ENCODE measurements around the gene PIK3R3.

PIK3R3 gene

DNA sequence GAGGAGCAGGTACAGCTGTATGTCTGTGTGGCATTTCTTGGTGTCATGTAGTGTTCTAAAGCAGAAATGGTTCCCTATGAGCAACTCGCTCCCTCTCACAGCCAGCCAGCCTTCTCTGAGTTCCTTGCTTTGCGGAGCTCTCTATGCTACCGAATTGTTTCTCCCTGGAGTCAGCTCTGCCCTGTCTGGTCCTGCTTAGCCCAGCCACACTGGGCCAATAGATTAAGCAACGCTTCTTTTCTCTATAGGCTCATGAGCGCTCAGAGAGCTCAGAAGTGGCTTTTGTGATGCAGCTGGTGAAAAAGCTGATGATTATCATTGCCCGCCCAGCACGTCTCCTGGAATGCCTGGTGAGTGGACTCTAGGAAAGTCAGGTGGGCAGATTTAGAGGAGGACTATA, 113.1 kb downstream of the PIK3R3 start:
- DNase-seq, result no peak

DNA sequence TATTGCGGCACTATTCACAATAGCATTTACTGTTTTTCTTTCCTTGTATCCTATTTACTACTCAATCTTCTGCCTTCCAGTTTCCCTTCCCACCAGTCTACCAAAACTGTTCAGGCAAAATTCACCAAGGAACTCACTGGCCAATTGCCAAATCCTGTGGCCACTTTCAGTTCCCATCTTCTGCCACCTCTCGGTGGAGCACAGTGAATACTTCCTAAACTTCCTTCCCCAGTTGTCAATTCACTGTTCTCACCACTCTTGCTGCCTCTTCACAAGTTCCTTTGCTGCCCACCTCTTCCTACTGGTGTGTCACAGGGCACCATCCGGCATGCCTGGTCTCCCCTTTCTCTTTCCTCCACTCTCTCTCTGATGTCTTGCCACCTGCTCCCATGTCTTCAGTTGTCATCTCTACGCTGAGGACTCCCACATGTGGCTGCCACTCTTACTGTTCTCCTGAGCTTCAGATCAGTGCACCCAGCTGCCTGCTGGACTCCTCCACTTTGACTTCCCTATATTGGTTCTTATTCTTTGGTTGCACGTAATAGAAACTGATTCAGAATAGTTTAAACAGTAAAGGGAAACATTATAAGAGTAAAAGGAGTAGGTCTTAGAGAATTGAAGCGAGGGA, 114.4 kb downstream of the PIK3R3 start:
- no peak for DNase-seq

DNA sequence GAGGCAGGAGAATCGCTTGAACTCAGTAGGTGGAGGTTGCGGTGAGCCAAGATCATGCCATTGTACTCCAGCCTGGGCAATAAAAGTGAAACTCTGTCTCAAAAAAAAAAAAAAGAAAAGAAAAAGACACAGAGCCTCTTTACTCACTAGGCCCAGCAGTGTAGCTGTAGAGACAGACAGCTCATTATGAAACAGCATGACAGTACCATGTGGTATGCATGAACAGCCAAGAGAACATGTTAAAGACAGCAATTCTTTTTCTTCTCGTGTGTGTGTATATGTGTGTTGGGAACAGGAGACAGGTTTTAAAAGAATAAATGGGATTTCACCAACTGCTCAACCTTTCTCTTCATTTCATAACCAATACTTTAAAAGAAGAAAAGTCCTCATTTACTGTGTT, 118.8 kb downstream of the PIK3R3 start:
- no peak for DNase-seq

DNA sequence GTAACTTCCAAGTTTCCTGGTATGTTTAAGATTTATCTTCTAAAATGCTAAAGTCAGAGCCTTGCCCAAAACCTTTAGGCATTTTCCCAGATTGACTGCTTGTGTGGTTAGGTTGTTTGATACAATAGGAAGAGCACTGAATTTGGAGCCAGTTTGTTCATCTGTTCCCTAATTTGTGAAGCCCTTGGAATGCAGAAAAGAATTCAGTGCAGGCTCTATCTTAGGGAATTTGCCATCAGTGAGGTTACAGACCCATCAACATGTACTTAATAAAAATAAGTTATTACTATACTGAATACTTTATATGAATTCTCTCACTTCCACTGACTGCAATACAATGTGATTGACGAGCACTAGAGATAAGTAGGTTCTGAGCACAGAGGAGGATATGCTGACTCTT, 120.2 kb downstream of the PIK3R3 start:
- no peak for DNase-seq

DNA sequence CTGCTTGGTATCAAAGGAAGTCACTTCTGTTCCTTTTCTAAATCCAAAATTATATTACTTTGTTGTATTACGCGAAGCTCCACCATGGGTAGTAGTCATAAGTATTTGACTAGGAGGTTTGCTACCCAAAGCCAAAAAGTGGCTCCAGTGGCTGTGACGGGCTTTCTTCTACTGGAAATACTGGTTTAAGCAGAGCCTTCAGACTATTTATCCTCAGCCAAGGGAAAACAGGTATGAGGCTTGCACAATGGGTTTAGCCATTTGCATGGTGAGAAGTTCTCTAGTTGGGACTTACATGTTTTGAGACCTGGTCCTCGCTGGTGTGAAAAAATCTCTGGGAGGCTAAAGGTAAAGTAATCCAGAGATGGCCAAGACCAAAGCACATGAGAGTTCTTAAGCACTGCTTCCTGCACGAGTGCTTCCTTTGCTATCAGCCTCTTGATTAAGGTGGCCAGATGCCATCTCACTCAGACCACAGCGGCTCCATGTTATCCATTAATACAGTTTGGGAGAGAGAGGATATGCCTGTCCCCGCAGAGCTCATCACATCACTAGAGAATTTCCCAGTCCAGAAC, 121.2 kb downstream of the PIK3R3 start:
- no peak for DNase-seq

DNA sequence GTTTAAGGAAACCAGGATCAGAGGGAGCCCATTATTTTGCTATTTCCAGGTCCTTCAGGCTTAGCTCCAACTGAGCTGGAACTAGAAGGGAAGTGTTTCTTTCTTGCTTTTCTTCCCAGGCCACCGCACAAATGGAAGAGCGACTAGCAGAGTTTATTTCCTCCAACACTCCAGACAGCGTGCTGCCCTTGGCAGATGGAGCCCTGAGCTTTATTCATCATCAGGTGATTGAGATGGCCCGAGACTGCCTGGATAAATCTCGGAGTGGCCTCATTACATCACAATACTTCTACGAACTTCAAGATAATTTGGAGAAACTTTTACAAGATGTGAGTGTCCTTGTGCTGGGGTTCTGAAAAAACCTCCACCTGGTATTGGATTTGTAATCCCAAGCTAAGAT, 121.8 kb downstream of the PIK3R3 start:
- no peak for DNase-seq

DNA sequence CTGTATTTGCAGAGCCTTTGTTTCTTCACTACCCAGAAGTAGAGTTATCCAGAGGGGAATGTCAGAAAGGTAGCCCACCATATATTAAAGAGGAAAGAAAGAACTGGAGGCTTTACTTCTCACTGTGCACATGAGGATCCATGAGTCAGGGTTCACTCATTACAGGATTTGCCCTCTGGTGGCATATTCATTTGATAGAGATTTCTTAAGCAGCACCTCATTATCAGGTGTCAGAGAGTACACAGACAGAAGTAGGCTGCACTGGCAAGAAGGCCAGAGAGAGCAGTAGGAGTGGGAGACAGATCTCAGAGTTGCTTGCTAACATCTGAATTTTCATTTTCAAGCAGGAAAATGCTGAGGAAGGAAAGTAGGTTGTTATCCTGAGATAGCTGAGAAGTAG, 123.8 kb downstream of the PIK3R3 start:
- no peak for DNase-seq

DNA sequence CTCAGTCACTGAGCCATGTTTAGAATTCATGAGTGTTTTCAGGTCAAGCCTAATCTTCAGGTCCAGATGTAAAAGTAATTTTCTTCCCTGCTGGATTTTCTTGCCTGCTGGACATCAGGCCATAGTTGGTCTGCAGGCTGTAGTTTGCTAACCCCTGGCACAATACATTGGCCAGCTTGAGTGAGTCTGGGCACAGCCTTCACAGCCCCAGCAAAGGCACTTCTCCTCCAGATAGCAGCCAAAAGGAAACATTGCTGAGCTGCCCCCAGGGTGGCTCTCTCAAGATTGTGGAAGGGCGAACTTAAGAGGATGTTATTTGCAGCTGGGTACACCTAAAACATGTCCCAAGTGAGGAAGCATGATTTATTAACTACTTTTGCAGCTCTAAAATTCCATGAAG, 126.8 kb downstream of the PIK3R3 start:
- no peak for DNase-seq

DNA sequence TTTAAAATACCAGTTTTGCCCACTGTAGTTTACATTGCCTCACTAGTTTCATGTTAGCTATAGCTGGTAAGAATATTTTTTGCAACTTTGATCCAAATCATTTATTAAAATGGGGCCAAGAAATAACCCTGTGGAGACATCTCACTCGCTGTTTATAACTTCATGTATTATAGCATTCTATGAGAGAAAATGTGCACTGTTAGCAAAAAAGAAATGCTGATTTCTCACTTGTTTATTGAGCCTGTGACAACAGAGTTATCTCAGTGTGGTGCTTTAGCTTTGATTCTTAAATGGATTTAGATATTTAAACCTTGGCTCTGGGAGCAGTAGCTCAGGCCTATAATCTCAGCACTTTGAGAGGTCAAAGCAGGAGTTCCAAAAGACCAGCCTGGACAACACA, 127.9 kb downstream of the PIK3R3 start:
- no peak for DNase-seq

DNA sequence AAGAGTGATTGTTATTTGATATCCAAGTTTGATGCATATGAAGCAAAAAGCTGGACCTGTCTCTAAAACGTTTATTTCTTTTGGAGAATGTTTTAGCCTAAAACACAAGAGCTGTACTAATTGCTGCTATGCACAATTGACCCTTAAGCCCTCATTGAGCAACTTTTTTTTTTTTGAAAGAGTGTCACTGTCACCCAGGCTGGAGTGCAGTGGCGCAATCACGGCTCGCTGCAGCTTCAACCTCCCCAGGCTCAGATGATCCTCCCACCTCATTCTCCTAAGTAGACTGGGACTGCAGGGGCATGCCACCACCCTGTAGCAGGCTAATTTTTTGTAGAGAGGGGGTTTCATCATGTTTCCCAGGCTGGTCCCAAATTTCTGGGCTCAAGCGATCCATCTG, 129.1 kb downstream of the PIK3R3 start:
- no peak for DNase-seq

DNA sequence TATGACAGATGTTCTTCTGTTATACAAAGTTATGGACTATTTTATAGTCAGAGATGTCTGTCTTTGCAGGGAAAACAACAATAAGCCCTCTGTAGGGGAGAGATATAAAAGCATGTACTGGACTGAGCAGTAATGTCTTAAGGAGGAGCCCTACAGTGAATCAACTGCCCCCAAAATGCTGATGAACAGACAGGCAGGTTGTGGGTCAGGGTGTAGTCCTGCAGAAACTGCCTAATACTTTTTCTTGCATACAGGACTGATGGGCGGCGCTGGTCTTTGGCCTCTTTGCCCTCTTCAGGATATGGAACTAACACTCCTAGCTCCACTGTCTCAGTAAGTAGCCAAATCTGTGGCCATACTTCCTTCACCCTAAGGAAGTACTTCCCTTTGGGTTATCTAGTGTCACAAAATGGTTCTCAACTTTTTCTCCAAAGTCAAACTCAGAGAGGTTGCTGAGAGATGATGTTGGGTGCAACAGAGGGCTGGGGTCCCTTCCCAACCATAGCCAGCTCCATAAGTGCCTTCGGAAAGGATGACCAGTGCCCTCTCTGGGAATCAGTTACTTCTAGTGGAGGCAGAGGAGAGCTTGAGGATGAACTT, 129.8 kb downstream of the PIK3R3 start:
- no peak for DNase-seq

DNA sequence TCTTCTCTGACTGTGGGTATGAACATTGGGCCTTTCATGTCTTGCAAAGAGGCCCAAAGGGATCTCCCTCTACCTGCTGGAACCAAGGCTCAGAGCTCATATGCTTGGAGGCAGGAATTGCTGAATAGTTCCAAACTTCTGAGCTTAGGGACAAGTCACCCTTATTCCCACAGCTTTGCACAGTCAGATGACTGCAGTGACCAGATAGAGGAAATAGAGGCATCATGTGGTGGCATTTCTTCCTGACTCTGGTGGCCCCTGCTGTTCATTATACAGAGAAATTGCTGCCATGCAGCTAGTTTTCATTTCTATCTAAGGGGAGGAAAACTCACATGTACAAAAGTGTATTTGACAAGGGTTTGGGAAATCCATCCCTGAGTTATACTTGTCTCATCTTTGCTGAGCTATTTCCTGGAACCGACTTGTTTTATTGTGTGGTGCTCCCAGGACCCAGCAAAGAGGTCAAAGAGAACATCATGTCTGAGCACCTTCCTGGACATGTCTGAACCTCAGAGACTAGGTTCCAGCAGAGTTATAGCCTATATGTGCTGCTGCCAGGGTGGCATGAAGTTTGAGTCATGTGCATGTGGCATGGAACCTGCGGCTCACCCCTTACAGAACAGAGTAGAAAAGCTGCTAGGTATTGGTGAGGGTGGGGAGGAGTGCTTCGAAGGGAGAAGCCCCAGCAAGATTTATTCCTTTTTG, 131.2 kb downstream of the PIK3R3 start:
- DNase-seq, result no peak

DNA sequence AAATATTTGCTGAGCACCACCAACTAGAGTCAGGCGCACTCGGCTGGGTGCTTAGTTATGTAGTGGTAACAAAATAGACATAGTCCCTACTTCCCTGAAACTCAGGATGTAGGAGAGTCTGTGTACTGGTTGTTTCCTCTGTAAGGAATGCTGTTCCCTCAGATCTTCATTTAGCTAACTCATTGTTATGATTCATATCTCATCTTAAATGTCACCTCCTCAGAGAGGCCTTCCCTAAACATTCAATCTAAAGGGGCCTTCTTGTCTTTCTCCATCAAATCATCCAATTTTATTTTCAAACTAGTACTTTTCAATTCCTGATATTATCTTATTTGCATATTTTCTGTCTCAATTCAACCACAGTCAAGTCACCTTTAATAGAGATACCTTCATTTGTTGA, 132.9 kb downstream of the PIK3R3 start:
- no peak for DNase-seq

DNA sequence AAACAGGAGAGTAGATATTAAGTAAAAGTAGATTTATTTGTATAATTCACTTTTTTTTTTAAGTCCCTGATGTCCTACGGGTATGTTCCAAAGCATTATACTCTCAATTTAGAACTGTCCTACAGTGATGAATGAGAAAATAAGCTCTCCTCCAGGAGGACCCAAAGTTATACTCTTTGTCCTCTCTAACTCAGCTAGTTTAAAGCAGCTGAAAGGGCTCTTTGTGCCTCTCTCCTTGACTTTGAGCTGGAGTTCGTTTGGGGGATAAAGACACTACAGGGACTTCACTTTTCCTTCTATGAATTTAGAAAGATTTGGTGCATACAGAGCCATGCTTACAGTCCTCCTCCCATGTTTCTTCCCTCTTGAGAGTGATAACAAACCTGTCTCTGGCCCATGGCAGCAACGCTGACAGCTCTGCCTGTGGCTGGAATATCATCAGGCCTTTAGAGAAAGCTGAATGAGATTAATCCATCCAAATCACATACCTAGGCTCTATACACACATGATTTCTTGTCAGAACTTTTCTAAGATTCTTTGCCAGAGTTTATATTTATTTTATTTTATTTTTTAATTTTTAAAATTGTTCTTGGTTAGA, 134.3 kb downstream of the PIK3R3 start:
- no peak for DNase-seq

DNA sequence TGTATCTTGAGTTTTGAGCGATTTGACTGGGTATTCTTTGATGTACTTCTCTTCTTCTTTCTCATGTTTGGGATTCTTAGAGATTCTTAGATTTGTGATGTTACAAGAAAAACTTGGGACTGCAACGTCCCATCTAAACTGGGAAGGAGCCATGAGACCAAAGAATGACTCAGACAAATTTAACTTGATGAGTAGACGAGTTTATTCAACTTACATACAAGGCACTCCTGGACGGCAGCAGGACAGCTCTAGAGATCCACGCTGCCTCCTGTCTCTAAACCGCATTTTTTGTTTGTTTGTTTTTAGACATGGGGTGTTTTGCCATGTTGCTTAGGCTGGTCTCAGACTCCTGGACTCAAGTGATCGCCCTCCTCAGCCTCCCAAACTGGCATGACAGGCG, 137.1 kb downstream of the PIK3R3 start:
- no peak for DNase-seq

DNA sequence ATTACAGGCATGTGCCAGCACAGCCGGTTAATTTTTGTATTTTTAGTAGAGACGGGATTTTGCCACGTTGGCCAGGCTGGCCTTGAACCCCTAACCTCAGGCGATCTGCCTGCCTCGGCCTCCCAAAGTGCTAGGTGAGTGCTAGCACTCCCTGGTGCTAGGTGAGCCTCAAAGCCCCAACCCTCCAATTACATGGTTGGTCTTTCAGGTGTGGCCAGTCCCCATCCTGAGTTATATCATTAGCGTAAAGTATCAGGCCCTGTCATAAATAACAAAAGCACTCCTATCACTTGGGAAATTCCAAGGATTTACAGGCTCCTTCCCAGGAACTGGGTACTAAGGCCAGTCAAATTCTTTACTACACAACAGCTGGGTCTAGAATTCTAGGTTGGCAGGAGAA, 138.0 kb downstream of the PIK3R3 start:
- DNase-seq, result no peak
